Endothelial cell of umbilical vein (primary cell): ENCODE measurements around the gene SLFN11. TPM values are rescaled to one million over a fixed set of nuclear protein-coding genes. Genes with fewer than 3 reads are reported as not detected.
A peak's percentile ranks its signal among the peaks of the same experiment; 100 is the strongest.

Experiments
- BruUV-seq: library from RNA; stranded (reverse); fragments of 400-500 nt; replicated peaks from 2 replicates; lab custom pipeline; 2021; lab: Mats Ljungman, UMichigan
- CTCF ChIA-PET: fragments of 300-600, 350-600 bp; sonication (Branson Sonifier 250); formaldehyde crosslinking; loops from one replicate; lab custom pipeline; 2021; ENCODE audit warnings: antibody characterized with exemption, inconsistent platforms; lab: Charles Lee
- POLR2A ChIA-PET: fragments of 300-600, 350-600 bp; sonication (Branson Sonifier 250); formaldehyde crosslinking; loops from one replicate; lab custom pipeline; 2021; ENCODE audit warnings: antibody characterized with exemption, inconsistent platforms; lab: Charles Lee
- DNase-seq: peaks from one replicate; pipeline ENCODE4 v3.0.0-alpha.2; 2011; ENCODE audit warnings: low read depth, low spot score
- FAIRE-seq: peaks from 2 replicates; lab custom pipeline; 2011; peaks lifted over from hg19 to GRCh38; lab: Jason Lieb, UNC
- H2AFZ ChIP-seq: 2 replicates; pipeline ENCODE4 v1.6.0; 2012; ENCODE audit warnings: low read depth, low read length, control low read depth, inconsistent platforms
- H3K27ac ChIP-seq: 2 replicates; pipeline ENCODE4 v1.5.1; 2011; ENCODE audit warnings: low read depth, mild to moderate bottlenecking, control low read depth, low read length, moderate library complexity; ENCODE audit not compliant: insufficient read depth
- H3K27me3 ChIP-seq, 2 experiments: 2 replicates each; pipeline versions ENCODE4 v1.6.0 to v1.6.1; 2011; ENCODE audit warnings: low read length in 2 of 2, mixed read lengths in 1 of 2; ENCODE audit not compliant: control insufficient read depth in 2 of 2, insufficient read depth in 2 of 2
- H3K36me3 ChIP-seq, 2 experiments: 2 replicates in 1 of 2; 3 replicates in 1 of 2; pipeline ENCODE4 v1.5.1; 2011; ENCODE audit warnings: low read length in 2 of 2, mild to moderate bottlenecking in 1 of 2, moderate library complexity in 1 of 2; ENCODE audit not compliant: control insufficient read depth in 2 of 2, insufficient read depth in 2 of 2; ENCODE audit errors: extremely low read depth in 1 of 2
- H3K4me1 ChIP-seq: 3 replicates; pipeline ENCODE4 v1.5.1; 2011; ENCODE audit warnings: mild to moderate bottlenecking, low read length; ENCODE audit not compliant: control insufficient read depth, insufficient read depth; ENCODE audit errors: extremely low read depth
- H3K4me2 ChIP-seq: 2 replicates; pipeline ENCODE4 v1.6.1; 2011; ENCODE audit warnings: low read length, control low read depth, mixed read lengths; ENCODE audit not compliant: insufficient read depth
- H3K4me3 ChIP-seq, 3 experiments: fragments of 200-600 bp in 1 of 3; sonication (generic), shearing (Covaris generic) in 1 of 3; replicated peaks in 1 of 3; 2 replicates each; pipeline ENCODE4 v1.5.1; 2011 to 2016; ENCODE audit warnings: control low read depth in 3 of 3, low read length in 3 of 3, mild to moderate bottlenecking in 2 of 3, inconsistent platforms in 1 of 3, low read depth in 1 of 3, moderate library complexity in 1 of 3; ENCODE audit not compliant: insufficient read depth in 1 of 3
- H3K79me2 ChIP-seq: 2 replicates; pipeline ENCODE4 v1.6.0; 2012; ENCODE audit warnings: low read length, inconsistent platforms; ENCODE audit not compliant: control insufficient read depth, insufficient read depth
- H3K9ac ChIP-seq: replicated peaks from 2 replicates; pipeline ENCODE3; 2011; ENCODE audit warnings: low read length, control low read depth; ENCODE audit not compliant: insufficient read depth; ENCODE audit errors: extremely low read depth
- H3K9me1 ChIP-seq: replicated peaks from 3 replicates; pipeline ENCODE4 v1.6.0; 2011; ENCODE audit warnings: mild to moderate bottlenecking, low read length; ENCODE audit not compliant: control insufficient read depth, insufficient read depth; ENCODE audit errors: extremely low read depth
- H3K9me3 ChIP-seq: replicated peaks from 2 replicates; pipeline ENCODE4 v1.5.1; 2012; ENCODE audit warnings: low read length, inconsistent platforms; ENCODE audit not compliant: control insufficient read depth, insufficient read depth
- H4K20me1 ChIP-seq: replicated peaks from 2 replicates; pipeline ENCODE3; 2011; ENCODE audit warnings: mild to moderate bottlenecking, low read length; ENCODE audit not compliant: control insufficient read depth, insufficient read depth; ENCODE audit errors: extremely low read depth
- EZH2 ChIP-seq: IDR thresholded peaks from 2 replicates; pipeline ENCODE4 v1.6.1; 2012; ENCODE audit warnings: borderline replicate concordance, low read depth, mild to moderate bottlenecking, moderate library complexity, low read length, inconsistent platforms; ENCODE audit not compliant: severe bottlenecking
- FOS ChIP-seq: IDR thresholded peaks from 2 replicates; pipeline ENCODE4 v1.6.1; 2011; ENCODE audit warnings: mild to moderate bottlenecking, low read length, moderate library complexity, borderline replicate concordance; ENCODE audit not compliant: insufficient read depth
- GATA2 ChIP-seq: IDR thresholded peaks from 2 replicates; pipeline ENCODE4 v1.7.0; 2011; ENCODE audit warnings: low read depth, mild to moderate bottlenecking, moderate library complexity, mixed read lengths, low read length; ENCODE audit not compliant: insufficient read length, insufficient read depth
- JUN ChIP-seq: IDR thresholded peaks from 2 replicates; pipeline ENCODE4 v1.6.1; 2011; ENCODE audit warnings: borderline replicate concordance, low read depth; ENCODE audit not compliant: insufficient read length, insufficient read depth
- MYC ChIP-seq: IDR thresholded peaks from one replicate; pipeline ENCODE4 v1.6.1; 2011; ENCODE audit warnings: mild to moderate bottlenecking, low read depth, low read length
- POLR2AphosphoS5 ChIP-seq: IDR thresholded peaks from 2 replicates; pipeline ENCODE4 v1.6.1; 2012; ENCODE audit warnings: low read depth, mild to moderate bottlenecking, control low read depth, low read length, moderate library complexity; ENCODE audit not compliant: insufficient read depth
- dilution Hi-C: fragments of 300-500 bp; cut with MboI; formaldehyde crosslinking; loops from one replicate; pipeline ENCODE4 v1.15.0; 2019; ENCODE audit warnings: low sequenced_read_pairs; ENCODE audit not compliant: extremely low pct_ligation_motif_present
- intact Hi-C: fragments of 100-400 bp; cut with micrococcal nuclease; formaldehyde crosslinking; loops from one replicate; pipeline ENCODE4 v1.10.0; 2022
- polyA plus RNA-seq, 4 experiments: library from polyadenylated mRNA; depleted of rRNA in 3 of 4; stranded (reverse) in 3 of 4; unstranded in 1 of 4; fragments of >200 nt; gene quantifications; 2 replicates each; pipeline versions ENCODE4 v1.2.1 to v1.2.3, GENCODE V29; 2011 to 2012; ENCODE audit warnings: missing spikeins in 1 of 4
- total RNA-seq: library from RNA; stranded (reverse); gene quantifications from 2 replicates; pipeline ENCODE4 v1.2.3, GENCODE V29; 2021
- TF ChIP-seq, protein P1 (sequence below), 2 donors: IDR thresholded peaks; 1 replicate in 1 of 2; 2 replicates in 1 of 2; pipeline ENCODE4 v1.5.1; 2011; ENCODE audit warnings: low read length in 2 of 2, mild to moderate bottlenecking in 2 of 2, moderate library complexity in 2 of 2, control low read depth in 1 of 2, inconsistent platforms in 1 of 2, low read depth in 1 of 2; ENCODE audit not compliant: insufficient read depth in 1 of 2; ENCODE audit errors: extremely low read depth in 1 of 2
- TF ChIP-seq, protein P2 (sequence below): IDR thresholded peaks from 2 replicates; pipeline ENCODE4 v1.6.1; 2011; ENCODE audit not compliant: insufficient read depth, insufficient read length

Gene SLFN11
- total and polyA plus RNA-seq, 2 donors (not counting 3 experiments of a cell fraction or from before 2014, with no cell fraction given): 37.0 to 110 TPM

DNA sequence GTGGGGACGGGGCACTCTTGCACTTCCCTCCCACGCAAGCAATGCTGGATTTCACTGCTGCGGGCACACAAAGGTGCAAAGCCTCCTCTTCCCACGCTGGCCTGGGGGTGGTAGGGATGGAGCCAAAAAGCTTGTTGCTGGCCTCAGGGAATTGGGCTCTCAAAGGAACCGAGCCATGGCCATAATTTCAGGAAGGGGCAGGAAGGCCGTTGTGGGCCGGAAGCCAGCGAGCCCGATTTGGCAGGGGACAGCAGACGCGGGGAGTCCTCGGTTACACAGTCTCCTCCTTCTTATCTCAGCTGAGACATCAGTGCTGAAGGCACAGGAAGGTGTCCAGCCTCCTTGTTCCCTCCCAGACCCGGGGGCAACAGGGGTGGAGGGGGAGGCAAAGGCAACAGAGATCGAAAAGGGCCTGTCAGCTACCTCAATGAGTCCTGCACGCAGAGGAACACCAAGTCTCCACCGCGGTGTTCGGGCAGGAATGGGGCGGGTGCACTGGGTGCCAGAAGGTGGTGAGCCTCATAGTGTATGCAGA is 59.5 kb downstream of the SLFN11 start:
- no peaks in the 10 kb centered on the region for H3K9me3 ChIP-seq
- H3K9me1 ChIP-seq: no peaks in the 10 kb centered on the region
- no peak overlapping the region for H3K27ac ChIP-seq
- intact Hi-C loops: loop anchor here (1.0 to 2.0 kb wide), 4 partner anchors 33 to 225 kb away; partner anchors contain the start of gene SLFN12
- no peak overlapping the region for H3K9ac ChIP-seq
- no peaks in the 10 kb centered on the region for H3K36me3 ChIP-seq
- no peak overlapping the region for H3K4me2 ChIP-seq
- no TSS peak for BruUV-seq
- DNase-seq (no peak), FAIRE-seq (no peak)
- H2AFZ ChIP-seq: peak overlapping the region; percentile 14
- no peaks in the 10 kb centered on the region for H4K20me1 ChIP-seq
- H3K27me3 ChIP-seq: no peaks in the 10 kb centered on the region
- H3K79me2 ChIP-seq: no peaks in the 10 kb centered on the region
- TF ChIP-seq MYC: no peak
- no peak for TF ChIP-seq POLR2AphosphoS5
- TF ChIP-seq JUN: no peak
- TF ChIP-seq, protein P1, sequence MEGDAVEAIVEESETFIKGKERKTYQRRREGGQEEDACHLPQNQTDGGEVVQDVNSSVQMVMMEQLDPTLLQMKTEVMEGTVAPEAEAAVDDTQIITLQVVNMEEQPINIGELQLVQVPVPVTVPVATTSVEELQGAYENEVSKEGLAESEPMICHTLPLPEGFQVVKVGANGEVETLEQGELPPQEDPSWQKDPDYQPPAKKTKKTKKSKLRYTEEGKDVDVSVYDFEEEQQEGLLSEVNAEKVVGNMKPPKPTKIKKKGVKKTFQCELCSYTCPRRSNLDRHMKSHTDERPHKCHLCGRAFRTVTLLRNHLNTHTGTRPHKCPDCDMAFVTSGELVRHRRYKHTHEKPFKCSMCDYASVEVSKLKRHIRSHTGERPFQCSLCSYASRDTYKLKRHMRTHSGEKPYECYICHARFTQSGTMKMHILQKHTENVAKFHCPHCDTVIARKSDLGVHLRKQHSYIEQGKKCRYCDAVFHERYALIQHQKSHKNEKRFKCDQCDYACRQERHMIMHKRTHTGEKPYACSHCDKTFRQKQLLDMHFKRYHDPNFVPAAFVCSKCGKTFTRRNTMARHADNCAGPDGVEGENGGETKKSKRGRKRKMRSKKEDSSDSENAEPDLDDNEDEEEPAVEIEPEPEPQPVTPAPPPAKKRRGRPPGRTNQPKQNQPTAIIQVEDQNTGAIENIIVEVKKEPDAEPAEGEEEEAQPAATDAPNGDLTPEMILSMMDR (IDR thresholded peaks at IDR 0.05; ENCODE audit: extremely low read depth in 1 of 2, insufficient read depth in 1 of 2, low read depth in 1 of 2, low read length in 2 of 2): no peak
- no peak for TF ChIP-seq EZH2
- no peak for TF ChIP-seq FOS
- TF ChIP-seq, protein P2, sequence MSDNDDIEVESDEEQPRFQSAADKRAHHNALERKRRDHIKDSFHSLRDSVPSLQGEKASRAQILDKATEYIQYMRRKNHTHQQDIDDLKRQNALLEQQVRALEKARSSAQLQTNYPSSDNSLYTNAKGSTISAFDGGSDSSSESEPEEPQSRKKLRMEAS: no peak
- no peak for TF ChIP-seq GATA2
- H3K4me3 ChIP-seq: no peak overlapping the region
- ChIA-PET POLR2A (no interaction called here), CTCF (interaction anchor here (1.0 to 6.6 kb wide), 13 partner anchors 32 to 433 kb away, joined by 3 to 112 read pairs (median 4); partner anchors contain the start of genes SLFN11 and SLFN12L)
- dilution Hi-C loops: loop anchor here (25.0 kb wide), 1 partner anchor 223 kb away; the partner anchor contains the start of gene SLFN12L
- peaks cover 3% of the 10 kb centered on the region for H3K4me1 ChIP-seq
